PC-3 (cell line): Measurements from ENCODE around the gene PLP1. TPM values are rescaled to one million over a fixed set of nuclear protein-coding genes. Genes with fewer than 3 reads are reported as not detected.

ENCODE experiments used
- ATAC-seq: fragments of 200-7000 bp; cut with Tn5 transposase; 2 replicates; pipeline ENCODE4 v1.9.1; 2020; ENCODE audit warnings: mild to moderate bottlenecking, moderate library complexity
- BruUV-seq: library from RNA; stranded (reverse); fragments of 400-500 nt; replicated peaks from 2 replicates; lab custom pipeline; 2021; lab: Mats Ljungman, UMichigan
- CTCF ChIA-PET: fragments of 300-600 bp; sonication (Branson Sonifier 250); formaldehyde crosslinking; loops from one replicate; lab custom pipeline; 2022; ENCODE audit warnings: antibody characterized with exemption; lab: Charles Lee
- POLR2A ChIA-PET: fragments of 300-600 bp; sonication (Branson Sonifier 250); formaldehyde crosslinking; loops from one replicate; lab custom pipeline; 2022; ENCODE audit warnings: antibody characterized with exemption; ENCODE audit not compliant: unreplicated experiment; lab: Charles Lee
- DNase-seq: peaks from one replicate; pipeline ENCODE4 v3.0.0-alpha.2; 2015
- H2AFZ ChIP-seq: fragments of 300-600 bp; sonication (generic); 2 replicates; pipeline ENCODE4 v1.6.0; 2016; ENCODE audit warnings: antibody characterized with exemption, low read length
- H3F3A ChIP-seq: fragments of 300-600 bp; sonication (generic); one replicate; pipeline ENCODE4 v1.6.0; 2017; ENCODE audit warnings: antibody characterized with exemption, low read length, control low read depth, mild to moderate bottlenecking; ENCODE audit not compliant: unreplicated experiment
- H3K27ac ChIP-seq: fragments of 300-600 bp; sonication (generic); 2 replicates; pipeline ENCODE4 v1.5.1; 2016; ENCODE audit warnings: mild to moderate bottlenecking, low read length
- H3K27me3 ChIP-seq: fragments of 300-600 bp; sonication (generic); 2 replicates; pipeline ENCODE4 v1.6.1; 2016; ENCODE audit warnings: low read length, mixed read lengths
- H3K36me3 ChIP-seq: fragments of 300-600 bp; sonication (generic); 2 replicates; pipeline ENCODE4 v1.6.1; 2016; ENCODE audit warnings: low read depth, mixed run types, low read length, mixed read lengths
- H3K4me1 ChIP-seq: fragments of 300-600 bp; sonication (generic); 2 replicates; pipeline ENCODE4 v1.5.1; 2016; ENCODE audit warnings: low read length; ENCODE audit not compliant: insufficient read depth
- H3K4me2 ChIP-seq: fragments of 300-600 bp; sonication (generic); 2 replicates; pipeline ENCODE4 v1.6.0; 2016; ENCODE audit warnings: low read length
- H3K4me3 ChIP-seq: fragments of 300-600 bp; sonication (generic); 2 replicates; pipeline ENCODE4 v1.5.1; 2016; ENCODE audit warnings: mild to moderate bottlenecking, low read length, mixed read lengths
- H3K79me2 ChIP-seq: fragments of 300-600 bp; sonication (generic); 2 replicates; pipeline ENCODE4 v1.6.1; 2017; ENCODE audit warnings: low read length, mixed read lengths
- H3K9ac ChIP-seq: fragments of 300-600 bp; sonication (generic); 2 replicates; pipeline ENCODE4 v1.6.0; 2016; ENCODE audit warnings: mild to moderate bottlenecking, low read length
- H3K9me2 ChIP-seq: fragments of 300-600 bp; sonication (generic); replicated peaks from 2 replicates; pipeline ENCODE4 v1.6.1; 2016; ENCODE audit warnings: mixed run types, low read length, mixed read lengths
- H3K9me3 ChIP-seq: fragments of 300-600 bp; sonication (generic); 2 replicates; pipeline ENCODE4 v1.6.1; 2016; ENCODE audit warnings: low read length, mixed read lengths
- H4K20me1 ChIP-seq: fragments of 300-600 bp; sonication (generic); 2 replicates; pipeline ENCODE4 v1.6.1; 2016; ENCODE audit warnings: low read length, mixed read lengths
- CTCF ChIP-seq: fragments of 300-600 bp; sonication (generic); conservative IDR thresholded peaks from 2 replicates; pipeline ENCODE4 v1.5.1; 2017; ENCODE audit warnings: antibody characterized with exemption, low read depth, mild to moderate bottlenecking, low read length
- EZH2 ChIP-seq: fragments of 300-600 bp; sonication (generic); IDR thresholded peaks from one replicate; pipeline ENCODE4 v1.6.1; 2017; ENCODE audit warnings: antibody characterized with exemption, mild to moderate bottlenecking, low read length; ENCODE audit not compliant: unreplicated experiment
- EZH2phosphoT487 ChIP-seq: fragments of 300-600 bp; sonication (generic); IDR thresholded peaks from 2 replicates; pipeline ENCODE4 v1.6.1; 2018; ENCODE audit warnings: mild to moderate bottlenecking, antibody characterized with exemption, low read length, borderline replicate concordance
- intact Hi-C: fragments of 100-400 bp; cut with micrococcal nuclease; formaldehyde crosslinking; loops from 2 replicates; pipeline ENCODE4 v1.9.0; 2023
- total RNA-seq: library from RNA; depleted of rRNA; stranded (reverse); fragments of >200 nt; gene quantifications from 2 replicates; pipeline ENCODE4 v1.2.3, GENCODE V29; 2014

PLP1 gene
- total RNA-seq, 1 experiment from 2014 or later, result not detected

GRCh38 chrX:103800318-103800717 is 23.7 kb downstream of the PLP1 start:
- Histone ChIP-seq H3K27ac (no peak overlapping the region), H3K4me3 (no peak overlapping the region), H3K4me2 (no peak overlapping the region), H3K36me3 (no peaks in the 10 kb centered on the region), H3K9me3 (no peaks in the 10 kb centered on the region), H2AFZ (no peak overlapping the region), H3K4me1 (peaks cover 5% of the 10 kb centered on the region), H3K9me2 (no peaks in the 10 kb centered on the region), H3K79me2 (no peaks in the 10 kb centered on the region), H3K9ac (no peak overlapping the region), H3F3A (no peaks in the 10 kb centered on the region), H3K27me3 (no peaks in the 10 kb centered on the region), H4K20me1 (no peaks in the 10 kb centered on the region)
- CTCF ChIA-PET, result no interaction called here
- no TSS peak for BruUV-seq
- intact Hi-C loops, result no loop called here
- ATAC-seq, result no peak
- DNase-seq, result no peak
- TF ChIP-seq EZH2phosphoT487 (no peak), EZH2 (no peak), CTCF (no peak)
- POLR2A ChIA-PET, result no interaction called here

DNA sequence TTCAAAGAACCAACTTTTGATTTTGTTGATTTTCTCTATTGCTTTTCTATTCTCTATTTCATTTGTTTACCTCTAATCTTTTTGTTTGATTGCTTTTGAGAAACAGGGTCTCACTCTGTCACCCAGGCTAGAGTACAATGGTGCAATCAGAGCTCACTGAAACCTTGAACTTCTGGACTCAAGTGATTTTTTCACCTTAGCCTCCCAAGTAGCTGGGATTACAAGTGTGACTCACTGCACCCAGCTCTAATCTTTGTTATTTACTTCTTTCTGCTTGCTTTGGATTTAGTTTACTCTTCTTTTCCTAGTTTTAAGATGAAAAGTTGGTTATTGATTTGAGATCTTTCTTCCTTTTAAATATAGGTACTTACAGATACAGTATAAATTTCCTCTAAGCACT is 29.2 kb downstream of the PLP1 start:
- ATAC-seq (no peak), DNase-seq (no peak)
- H3K27me3 ChIP-seq, result no peaks in the 10 kb centered on the region
- H4K20me1 ChIP-seq, result no peaks in the 10 kb centered on the region
- H3K4me1 ChIP-seq, result peaks cover 9% of the 10 kb centered on the region; the same call in 1 of the 2 replicates
- H3K9me2 ChIP-seq, result no peaks in the 10 kb centered on the region
- POLR2A ChIA-PET, result no interaction called here
- H3K79me2 ChIP-seq, result no peaks in the 10 kb centered on the region
- H3K27ac ChIP-seq, result no peak overlapping the region
- no peak overlapping the region for H3K4me3 ChIP-seq
- no peaks in the 10 kb centered on the region for H3K36me3 ChIP-seq
- TF ChIP-seq EZH2 (no peak), CTCF (no peak), EZH2phosphoT487 (no peak)
- H3K4me2 ChIP-seq, result no peak overlapping the region
- no peaks in the 10 kb centered on the region for H3F3A ChIP-seq
- no peak overlapping the region for H2AFZ ChIP-seq
- BruUV-seq, result no TSS peak
- intact Hi-C loops, result no loop called here
- no peaks in the 10 kb centered on the region for H3K9me3 ChIP-seq
- CTCF ChIA-PET, result no interaction called here
- H3K9ac ChIP-seq, result no peak overlapping the region

- intact Hi-C loops, result no loop called here
- H3K27ac ChIP-seq, result no peak overlapping the region
- no peaks in the 10 kb centered on the region for H3K27me3 ChIP-seq
- ChIA-PET CTCF (no interaction called here), POLR2A (no interaction called here)
- H3K4me2 ChIP-seq, result no peak overlapping the region
- H3K9me3 ChIP-seq, result no peaks in the 10 kb centered on the region
- ATAC-seq (no peak), DNase-seq (no peak)
- TF ChIP-seq CTCF, result no peak
- TF ChIP-seq EZH2phosphoT487, result no peak
- no peak for TF ChIP-seq EZH2
- no peaks in the 10 kb centered on the region for H3K9me2 ChIP-seq
- H3F3A ChIP-seq, result no peaks in the 10 kb centered on the region
- H3K9ac ChIP-seq, result no peak overlapping the region
- H3K4me1 ChIP-seq, result peaks cover 9% of the 10 kb centered on the region; the same call in 1 of the 2 replicates
- no TSS peak for BruUV-seq
- H3K79me2 ChIP-seq, result no peaks in the 10 kb centered on the region
- H2AFZ ChIP-seq, result no peak overlapping the region
- no peak overlapping the region for H3K4me3 ChIP-seq
- H4K20me1 ChIP-seq, result no peaks in the 10 kb centered on the region
- no peaks in the 10 kb centered on the region for H3K36me3 ChIP-seq
Measured at GRCh38 chrX:103806862-103807474, 30.3 kb downstream of the PLP1 start.
